ENCODE results near the gene LBP. TPM values are rescaled to one million over a fixed set of nuclear protein-coding genes. Genes with fewer than 3 reads are reported as not detected.

Gene LBP
- total RNA-seq, 2 donors from 2014 or later: 2.3 TPM; not detected in 1

DNA sequence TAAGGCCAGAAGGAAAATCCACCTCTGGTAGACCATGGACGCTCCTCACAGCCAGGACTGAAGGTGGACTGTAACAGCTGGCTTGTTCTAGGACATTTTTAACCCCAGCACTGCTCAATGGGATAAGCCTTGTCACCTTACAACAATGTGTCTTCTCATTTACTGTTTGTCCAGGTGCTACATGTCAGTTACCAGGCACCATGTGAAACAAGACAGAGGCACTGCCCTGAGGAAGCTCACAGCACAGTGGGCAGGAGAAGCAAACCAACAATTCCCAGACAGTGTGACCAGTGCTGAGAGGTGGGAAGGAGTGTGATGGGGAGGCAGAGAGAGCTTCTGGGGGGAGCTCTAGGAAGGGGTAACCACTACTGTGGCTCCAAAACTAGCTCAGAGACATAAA is 78.1 kb downstream of the LBP start:
- Histone ChIP-seq H3K27me3 (no peaks in the 10 kb centered on the region), H3K4me3 (no peak overlapping the region), H3K9me3 (no peaks in the 10 kb centered on the region), H3K27ac (no peak overlapping the region), H3K36me3 (peaks cover 98% of the 10 kb centered on the region), H3K4me1 (peaks cover 0 to 2% of the 10 kb centered on the region in 2 donors)
- DNase-seq (ENCODE audit: low spot score): no peak
- TF ChIP-seq, protein P1, sequence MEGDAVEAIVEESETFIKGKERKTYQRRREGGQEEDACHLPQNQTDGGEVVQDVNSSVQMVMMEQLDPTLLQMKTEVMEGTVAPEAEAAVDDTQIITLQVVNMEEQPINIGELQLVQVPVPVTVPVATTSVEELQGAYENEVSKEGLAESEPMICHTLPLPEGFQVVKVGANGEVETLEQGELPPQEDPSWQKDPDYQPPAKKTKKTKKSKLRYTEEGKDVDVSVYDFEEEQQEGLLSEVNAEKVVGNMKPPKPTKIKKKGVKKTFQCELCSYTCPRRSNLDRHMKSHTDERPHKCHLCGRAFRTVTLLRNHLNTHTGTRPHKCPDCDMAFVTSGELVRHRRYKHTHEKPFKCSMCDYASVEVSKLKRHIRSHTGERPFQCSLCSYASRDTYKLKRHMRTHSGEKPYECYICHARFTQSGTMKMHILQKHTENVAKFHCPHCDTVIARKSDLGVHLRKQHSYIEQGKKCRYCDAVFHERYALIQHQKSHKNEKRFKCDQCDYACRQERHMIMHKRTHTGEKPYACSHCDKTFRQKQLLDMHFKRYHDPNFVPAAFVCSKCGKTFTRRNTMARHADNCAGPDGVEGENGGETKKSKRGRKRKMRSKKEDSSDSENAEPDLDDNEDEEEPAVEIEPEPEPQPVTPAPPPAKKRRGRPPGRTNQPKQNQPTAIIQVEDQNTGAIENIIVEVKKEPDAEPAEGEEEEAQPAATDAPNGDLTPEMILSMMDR (IDR thresholded peaks at IDR 0.05): no peak

DNA sequence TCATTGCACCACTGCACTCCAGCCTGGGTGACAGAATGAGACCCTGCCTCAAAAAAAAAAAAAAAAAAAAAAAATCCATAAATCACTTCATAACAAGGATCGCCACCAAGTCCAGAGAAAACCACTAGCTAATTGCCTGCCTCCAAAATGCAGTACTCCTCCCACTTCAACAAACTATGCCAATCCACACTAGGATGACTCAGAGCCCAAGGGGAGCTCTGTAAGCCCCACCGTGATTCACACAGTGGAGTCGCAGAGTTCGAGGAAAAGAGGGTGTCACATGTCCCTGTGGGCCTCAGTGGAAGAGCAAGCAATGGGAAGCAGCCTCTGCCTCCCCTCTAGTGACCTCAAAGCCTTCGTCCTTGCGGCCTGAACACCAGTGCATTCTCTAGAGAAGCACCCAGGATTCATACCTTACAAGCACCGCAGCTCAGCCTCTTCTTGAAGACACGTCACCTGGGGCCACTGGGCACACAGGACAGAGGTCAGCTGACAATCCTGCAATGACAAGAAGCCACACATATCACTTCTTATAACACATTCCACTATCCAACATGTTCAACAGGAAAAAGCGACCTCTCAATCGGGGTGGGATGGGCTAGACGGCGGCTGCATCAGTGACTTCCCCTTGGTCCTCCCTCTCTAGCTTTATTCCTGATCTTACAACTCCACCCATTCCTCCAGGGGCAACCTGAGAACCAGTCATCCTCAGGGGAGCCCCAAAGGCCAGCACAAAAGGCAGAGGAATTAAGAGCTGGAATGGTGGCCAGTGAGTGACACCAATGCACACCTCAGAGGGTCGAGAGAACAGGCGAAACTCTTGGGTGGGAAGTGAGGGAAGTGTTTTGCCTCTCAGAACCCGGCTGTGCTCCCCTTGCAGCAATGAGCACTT is 80.0 kb downstream of the LBP start:
- H3K4me3 ChIP-seq: no peak overlapping the region
- H3K9me3 ChIP-seq: no peaks in the 10 kb centered on the region
- no peak overlapping the region for H3K27ac ChIP-seq
- no peak for DNase-seq (ENCODE audit: low spot score)
- peaks cover 98% of the 10 kb centered on the region for H3K36me3 ChIP-seq
- TF ChIP-seq, protein P1 (IDR thresholded peaks at IDR 0.05): no peak
- no peaks in the 10 kb centered on the region for H3K27me3 ChIP-seq
- no peaks in the 10 kb centered on the region for H3K4me1 ChIP-seq

Other genes starting within 250 kb of the LBP start
- gene TGM2, start 181.2 kb upstream of the LBP start, total RNA-seq: 1,000 to 10,000 TPM in 1 of 2 donors, 100 to 1,000 TPM in 1; 680 to 1,303 TPM
- 1 to 10 TPM; 3.1 to 4.2 TPM for gene KIAA1755, start 85.7 kb upstream of the LBP start, total RNA-seq
- not detected for gene BPI, start 42.3 kb upstream of the LBP start, total RNA-seq
- 10 to 100 TPM in 1 of 2 donors, 1 to 10 TPM in 1; 5.3 to 10.6 TPM for gene SNHG17, start 88.8 kb downstream of the LBP start, total RNA-seq
- 10 to 100 TPM; 24.6 to 24.8 TPM for gene RALGAPB, start 126.4 kb downstream of the LBP start, total RNA-seq
- gene ADIG, start 234.7 kb downstream of the LBP start, total RNA-seq: not detected